GM23338 (cell line): ENCODE measurements around the gene SCRT2. TPM values are rescaled to one million over a fixed set of nuclear protein-coding genes. Genes with fewer than 3 reads are reported as not detected.

Experiments
- ATAC-seq: fragments of 200-7000 bp; cut with Tn5 transposase; 3 replicates; pipeline ENCODE4 v1.9.1; 2020
- DNase-seq: peaks from one replicate; pipeline ENCODE4 v3.0.0-alpha.2; 2015; ENCODE audit warnings: low spot score
- H2AFZ ChIP-seq: fragments of 200-600 bp; sonication (generic); 2 replicates; pipeline ENCODE4 v1.8.0; 2016; ENCODE audit warnings: antibody characterized with exemption, mild to moderate bottlenecking, moderate library complexity
- H3F3A ChIP-seq: fragments of 200-600 bp; sonication (generic); replicated peaks from 2 replicates; pipeline ENCODE4 v1.8.0; 2017; ENCODE audit warnings: antibody characterized with exemption, mixed run types, low read depth
- H3K27ac ChIP-seq: fragments of 200-600 bp; sonication (generic); 2 replicates; pipeline ENCODE4 v1.6.1; 2016; ENCODE audit warnings: low read depth
- H3K27me3 ChIP-seq: fragments of 200-600 bp; sonication (generic); 2 replicates; pipeline ENCODE4 v1.8.0; 2016; ENCODE audit warnings: mild to moderate bottlenecking, mixed run types, moderate library complexity; ENCODE audit not compliant: insufficient read depth
- H3K36me3 ChIP-seq: fragments of 200-600 bp; sonication (generic); 2 replicates; pipeline ENCODE4 v1.8.0; 2016; ENCODE audit warnings: mild to moderate bottlenecking; ENCODE audit not compliant: insufficient read depth
- H3K4me1 ChIP-seq: fragments of 200-600 bp; sonication (generic); 2 replicates; pipeline ENCODE4 v1.8.0; 2016; ENCODE audit warnings: mild to moderate bottlenecking, moderate library complexity; ENCODE audit not compliant: insufficient read depth
- H3K4me2 ChIP-seq: fragments of 200-600 bp; sonication (generic); 2 replicates; pipeline ENCODE4 v1.7.1; 2017; ENCODE audit warnings: mixed run types
- H3K4me3 ChIP-seq: fragments of 200-600 bp; sonication (generic); 2 replicates; pipeline ENCODE4 v1.6.1; 2016; ENCODE audit warnings: mixed run types
- H3K79me2 ChIP-seq: fragments of 200-600 bp; sonication (generic); replicated peaks from 2 replicates; pipeline ENCODE4 v1.8.0; 2017; ENCODE audit warnings: mild to moderate bottlenecking; ENCODE audit not compliant: insufficient read depth
- H3K9me2 ChIP-seq: fragments of 200-600 bp; sonication (generic); 2 replicates; pipeline ENCODE4 v1.8.0; 2017; ENCODE audit not compliant: insufficient read depth
- H4K20me1 ChIP-seq: fragments of 200-600 bp; sonication (generic); replicated peaks from 2 replicates; pipeline ENCODE4 v1.8.0; 2017; ENCODE audit warnings: mild to moderate bottlenecking; ENCODE audit not compliant: insufficient read depth
- H3K27ac Mint-ChIP-seq: 2 replicates; pipeline ENCODE4 v1.8.0; 2020; ENCODE audit warnings: inconsistent platforms, mild to moderate bottlenecking, moderate library complexity, mixed read lengths
- H3K27me3 Mint-ChIP-seq: 3 replicates; pipeline ENCODE4 v1.8.0; 2022; ENCODE audit warnings: low read depth, mild to moderate bottlenecking, moderate library complexity, mixed read lengths, inconsistent platforms; ENCODE audit not compliant: insufficient read depth, poor library complexity
- H3K36me3 Mint-ChIP-seq: 3 replicates; pipeline ENCODE4 v1.8.0; 2021; ENCODE audit warnings: low read depth, mild to moderate bottlenecking, inconsistent platforms, moderate library complexity, mixed read lengths
- H3K4me1 Mint-ChIP-seq: 3 replicates; pipeline ENCODE4 v1.8.0; 2020; ENCODE audit warnings: mild to moderate bottlenecking, inconsistent platforms, mixed read lengths
- H3K4me3 Mint-ChIP-seq: 3 replicates; pipeline ENCODE4 v1.8.0; 2021; ENCODE audit warnings: moderate library complexity, mild to moderate bottlenecking, inconsistent platforms, mixed read lengths
- H3K9me3 Mint-ChIP-seq: 3 replicates; pipeline ENCODE4 v1.8.0; 2020; ENCODE audit warnings: moderate library complexity, mild to moderate bottlenecking, inconsistent platforms, mixed read lengths
- CREB1 ChIP-seq: fragments of 250-450 bp; sonication (Bioruptor Pico); IDR thresholded peaks from 2 replicates; pipeline ENCODE4 v1.5.0; 2020; ENCODE audit warnings: low read depth, mild to moderate bottlenecking, moderate library complexity
- EZH2 ChIP-seq: fragments of 200-600 bp; sonication (generic); IDR thresholded peaks from one replicate; pipeline ENCODE4 v1.8.0; 2017; ENCODE audit warnings: antibody characterized with exemption, mild to moderate bottlenecking, low read depth; ENCODE audit not compliant: unreplicated experiment
- EZH2phosphoT487 ChIP-seq: fragments of 200-600 bp; sonication (generic); IDR thresholded peaks from one replicate; pipeline ENCODE4 v1.8.1; 2018; ENCODE audit warnings: antibody characterized with exemption; ENCODE audit not compliant: unreplicated experiment
- JUNB ChIP-seq: IDR thresholded peaks from one replicate; pipeline ENCODE4 v1.6.1; 2016; ENCODE audit warnings: antibody characterized with exemption; ENCODE audit not compliant: unreplicated experiment
- NANOG ChIP-seq: IDR thresholded peaks from 2 replicates; pipeline ENCODE4 v1.6.1; 2016; ENCODE audit warnings: antibody characterized with exemption, borderline replicate concordance
- POLR2AphosphoS5 ChIP-seq: IDR thresholded peaks from 2 replicates; pipeline ENCODE4 v1.6.1; 2016; ENCODE audit warnings: antibody characterized with exemption, low read depth
- STAT1 ChIP-seq: IDR thresholded peaks from one replicate; pipeline ENCODE4 v1.6.1; 2016; ENCODE audit warnings: antibody characterized with exemption; ENCODE audit not compliant: unreplicated experiment
- ZNF114 ChIP-seq: fragments of 250-450 bp; sonication (Bioruptor Pico); IDR thresholded peaks from 2 replicates; pipeline ENCODE4 v1.5.0; 2020; ENCODE audit warnings: mild to moderate bottlenecking, moderate library complexity
- ZNF331 ChIP-seq: fragments of 250-450 bp; sonication (Bioruptor Pico); IDR thresholded peaks from 2 replicates; pipeline ENCODE4 v1.5.0; 2020; ENCODE audit warnings: low read depth, mild to moderate bottlenecking, moderate library complexity
- polyA plus RNA-seq: library from polyadenylated mRNA; unstranded; fragments of >200 nt; fragmentation: Nextera tagmentation; extraction: Ambion mirVana; gene quantifications from 2 replicates; pipeline ENCODE4 v1.2.1, GENCODE V29; 2016
- total RNA-seq: library from RNA; depleted of rRNA; stranded (reverse); fragments of >200 nt; shearing (Covaris generic); gene quantifications from 2 replicates; pipeline ENCODE4 v1.2.3, GENCODE V29; 2014
- TF ChIP-seq, protein P1 (sequence below): IDR thresholded peaks from one replicate; pipeline ENCODE4 v1.6.1; 2018; ENCODE audit warnings: antibody characterized with exemption; ENCODE audit not compliant: unreplicated experiment
- TF ChIP-seq, protein P2 (sequence below): fragments of 250-450 bp; sonication (Bioruptor Pico); IDR thresholded peaks from 2 replicates; pipeline ENCODE4 v1.5.0; 2020; ENCODE audit warnings: mild to moderate bottlenecking, moderate library complexity
- TF ChIP-seq, protein P3 (sequence below), 2 experiments: fragments of 200-600 bp in 1 of 2; sonication (generic) in 1 of 2; conservative IDR thresholded peaks; 2 replicates each; pipeline versions ENCODE4 v1.5.1 to v1.6.1; 2016 to 2017; ENCODE audit warnings: antibody characterized with exemption in 2 of 2, low read depth in 2 of 2, mild to moderate bottlenecking in 2 of 2, moderate library complexity in 1 of 2
- TF ChIP-seq, protein P4 (sequence below): IDR thresholded peaks from 2 replicates; pipeline ENCODE4 v1.6.1; 2016; ENCODE audit warnings: antibody characterized with exemption

The SCRT2 gene
- total and polyA plus RNA-seq, 2 experiments from 2014 or later, result 0.31 TPM; not detected in 1

DNA sequence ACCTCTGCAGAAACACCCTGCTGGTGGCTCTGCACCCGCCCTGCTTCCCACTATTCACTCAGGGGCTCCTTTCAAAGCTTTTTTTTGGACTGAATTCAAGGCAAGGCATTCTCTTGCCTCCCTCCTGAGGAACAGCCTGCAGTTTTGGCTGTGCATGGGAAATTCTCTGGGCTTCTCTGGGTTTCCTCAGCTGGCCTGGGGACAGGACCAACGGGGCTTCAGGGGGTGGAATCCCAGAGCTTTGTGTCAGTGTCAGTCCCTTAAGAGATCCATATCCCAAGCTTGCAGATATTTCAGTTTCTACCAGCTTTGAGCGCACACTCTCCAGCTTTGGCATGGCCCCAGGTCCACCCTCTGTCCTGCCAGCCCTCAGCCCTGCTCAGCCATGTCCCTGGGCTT lies 2.0 kb downstream of the SCRT2 start:
- Histone ChIP-seq H3K27ac (no peak overlapping the region), H2AFZ (no peak overlapping the region), H3K4me2 (no peak overlapping the region), H3F3A (0 out of 2 replicates have a peak, but pooled peaks cover 4% of the 10 kb centered on the region), H3K27me3 (peaks cover 47% of the 10 kb centered on the region), H3K4me3 (no peak overlapping the region), H3K4me1 (peaks cover 23% of the 10 kb centered on the region), H3K79me2 (no peaks in the 10 kb centered on the region), H3K36me3 (no peaks in the 10 kb centered on the region; the same call in 1 of the 2 replicates), H4K20me1 (no peaks in the 10 kb centered on the region), H3K9me2 (no peaks in the 10 kb centered on the region)
- no peak for DNase-seq
- peaks cover 46% of the 10 kb centered on the region for H3K27me3 Mint-ChIP-seq
- H3K4me3 Mint-ChIP-seq, result no peak overlapping the region
- H3K4me1 Mint-ChIP-seq, result peaks cover 54% of the 10 kb centered on the region
- no peak for ATAC-seq
- H3K9me3 Mint-ChIP-seq, result no peaks in the 10 kb centered on the region
- TF ChIP-seq JUNB, result no peak
- no peak for TF ChIP-seq POLR2AphosphoS5
- TF ChIP-seq, protein P1, sequence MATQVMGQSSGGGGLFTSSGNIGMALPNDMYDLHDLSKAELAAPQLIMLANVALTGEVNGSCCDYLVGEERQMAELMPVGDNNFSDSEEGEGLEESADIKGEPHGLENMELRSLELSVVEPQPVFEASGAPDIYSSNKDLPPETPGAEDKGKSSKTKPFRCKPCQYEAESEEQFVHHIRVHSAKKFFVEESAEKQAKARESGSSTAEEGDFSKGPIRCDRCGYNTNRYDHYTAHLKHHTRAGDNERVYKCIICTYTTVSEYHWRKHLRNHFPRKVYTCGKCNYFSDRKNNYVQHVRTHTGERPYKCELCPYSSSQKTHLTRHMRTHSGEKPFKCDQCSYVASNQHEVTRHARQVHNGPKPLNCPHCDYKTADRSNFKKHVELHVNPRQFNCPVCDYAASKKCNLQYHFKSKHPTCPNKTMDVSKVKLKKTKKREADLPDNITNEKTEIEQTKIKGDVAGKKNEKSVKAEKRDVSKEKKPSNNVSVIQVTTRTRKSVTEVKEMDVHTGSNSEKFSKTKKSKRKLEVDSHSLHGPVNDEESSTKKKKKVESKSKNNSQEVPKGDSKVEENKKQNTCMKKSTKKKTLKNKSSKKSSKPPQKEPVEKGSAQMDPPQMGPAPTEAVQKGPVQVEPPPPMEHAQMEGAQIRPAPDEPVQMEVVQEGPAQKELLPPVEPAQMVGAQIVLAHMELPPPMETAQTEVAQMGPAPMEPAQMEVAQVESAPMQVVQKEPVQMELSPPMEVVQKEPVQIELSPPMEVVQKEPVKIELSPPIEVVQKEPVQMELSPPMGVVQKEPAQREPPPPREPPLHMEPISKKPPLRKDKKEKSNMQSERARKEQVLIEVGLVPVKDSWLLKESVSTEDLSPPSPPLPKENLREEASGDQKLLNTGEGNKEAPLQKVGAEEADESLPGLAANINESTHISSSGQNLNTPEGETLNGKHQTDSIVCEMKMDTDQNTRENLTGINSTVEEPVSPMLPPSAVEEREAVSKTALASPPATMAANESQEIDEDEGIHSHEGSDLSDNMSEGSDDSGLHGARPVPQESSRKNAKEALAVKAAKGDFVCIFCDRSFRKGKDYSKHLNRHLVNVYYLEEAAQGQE, result no peak
- no peak for TF ChIP-seq EZH2phosphoT487
- TF ChIP-seq ZNF331 (CRISPR knock-in tag), result no peak
- no peak for TF ChIP-seq ZNF114
- TF ChIP-seq, protein P2, sequence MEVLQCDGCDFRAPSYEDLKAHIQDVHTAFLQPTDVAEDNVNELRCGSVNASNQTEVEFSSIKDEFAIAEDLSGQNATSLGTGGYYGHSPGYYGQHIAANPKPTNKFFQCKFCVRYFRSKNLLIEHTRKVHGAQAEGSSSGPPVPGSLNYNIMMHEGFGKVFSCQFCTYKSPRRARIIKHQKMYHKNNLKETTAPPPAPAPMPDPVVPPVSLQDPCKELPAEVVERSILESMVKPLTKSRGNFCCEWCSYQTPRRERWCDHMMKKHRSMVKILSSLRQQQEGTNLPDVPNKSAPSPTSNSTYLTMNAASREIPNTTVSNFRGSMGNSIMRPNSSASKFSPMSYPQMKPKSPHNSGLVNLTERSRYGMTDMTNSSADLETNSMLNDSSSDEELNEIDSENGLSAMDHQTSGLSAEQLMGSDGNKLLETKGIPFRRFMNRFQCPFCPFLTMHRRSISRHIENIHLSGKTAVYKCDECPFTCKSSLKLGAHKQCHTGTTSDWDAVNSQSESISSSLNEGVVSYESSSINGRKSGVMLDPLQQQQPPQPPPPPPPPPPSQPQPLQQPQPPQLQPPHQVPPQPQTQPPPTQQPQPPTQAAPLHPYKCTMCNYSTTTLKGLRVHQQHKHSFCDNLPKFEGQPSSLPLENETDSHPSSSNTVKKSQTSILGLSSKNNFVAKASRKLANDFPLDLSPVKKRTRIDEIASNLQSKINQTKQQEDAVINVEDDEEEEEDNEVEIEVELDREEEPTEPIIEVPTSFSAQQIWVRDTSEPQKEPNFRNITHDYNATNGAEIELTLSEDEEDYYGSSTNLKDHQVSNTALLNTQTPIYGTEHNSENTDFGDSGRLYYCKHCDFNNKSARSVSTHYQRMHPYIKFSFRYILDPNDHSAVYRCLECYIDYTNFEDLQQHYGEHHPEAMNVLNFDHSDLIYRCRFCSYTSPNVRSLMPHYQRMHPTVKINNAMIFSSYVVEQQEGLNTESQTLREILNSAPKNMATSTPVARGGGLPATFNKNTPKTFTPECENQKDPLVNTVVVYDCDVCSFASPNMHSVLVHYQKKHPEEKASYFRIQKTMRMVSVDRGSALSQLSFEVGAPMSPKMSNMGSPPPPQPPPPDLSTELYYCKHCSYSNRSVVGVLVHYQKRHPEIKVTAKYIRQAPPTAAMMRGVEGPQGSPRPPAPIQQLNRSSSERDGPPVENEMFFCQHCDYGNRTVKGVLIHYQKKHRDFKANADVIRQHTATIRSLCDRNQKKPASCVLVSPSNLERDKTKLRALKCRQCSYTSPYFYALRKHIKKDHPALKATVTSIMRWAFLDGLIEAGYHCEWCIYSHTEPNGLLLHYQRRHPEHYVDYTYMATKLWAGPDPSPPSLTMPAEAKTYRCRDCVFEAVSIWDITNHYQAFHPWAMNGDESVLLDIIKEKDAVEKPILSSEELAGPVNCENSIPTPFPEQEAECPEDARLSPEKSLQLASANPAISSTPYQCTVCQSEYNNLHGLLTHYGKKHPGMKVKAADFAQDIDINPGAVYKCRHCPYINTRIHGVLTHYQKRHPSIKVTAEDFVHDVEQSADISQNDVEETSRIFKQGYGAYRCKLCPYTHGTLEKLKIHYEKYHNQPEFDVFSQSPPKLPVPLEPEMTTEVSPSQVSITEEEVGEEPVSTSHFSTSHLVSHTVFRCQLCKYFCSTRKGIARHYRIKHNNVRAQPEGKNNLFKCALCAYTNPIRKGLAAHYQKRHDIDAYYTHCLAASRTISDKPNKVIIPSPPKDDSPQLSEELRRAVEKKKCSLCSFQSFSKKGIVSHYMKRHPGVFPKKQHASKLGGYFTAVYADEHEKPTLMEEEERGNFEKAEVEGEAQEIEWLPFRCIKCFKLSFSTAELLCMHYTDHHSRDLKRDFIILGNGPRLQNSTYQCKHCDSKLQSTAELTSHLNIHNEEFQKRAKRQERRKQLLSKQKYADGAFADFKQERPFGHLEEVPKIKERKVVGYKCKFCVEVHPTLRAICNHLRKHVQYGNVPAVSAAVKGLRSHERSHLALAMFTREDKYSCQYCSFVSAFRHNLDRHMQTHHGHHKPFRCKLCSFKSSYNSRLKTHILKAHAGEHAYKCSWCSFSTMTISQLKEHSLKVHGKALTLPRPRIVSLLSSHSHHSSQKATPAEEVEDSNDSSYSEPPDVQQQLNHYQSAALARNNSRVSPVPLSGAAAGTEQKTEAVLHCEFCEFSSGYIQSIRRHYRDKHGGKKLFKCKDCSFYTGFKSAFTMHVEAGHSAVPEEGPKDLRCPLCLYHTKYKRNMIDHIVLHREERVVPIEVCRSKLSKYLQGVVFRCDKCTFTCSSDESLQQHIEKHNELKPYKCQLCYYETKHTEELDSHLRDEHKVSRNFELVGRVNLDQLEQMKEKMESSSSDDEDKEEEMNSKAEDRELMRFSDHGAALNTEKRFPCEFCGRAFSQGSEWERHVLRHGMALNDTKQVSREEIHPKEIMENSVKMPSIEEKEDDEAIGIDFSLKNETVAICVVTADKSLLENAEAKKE, result no peak
- no peak for TF ChIP-seq CREB1 (CRISPR knock-in tag)
- TF ChIP-seq EZH2, result no peak
- TF ChIP-seq, protein P3, sequence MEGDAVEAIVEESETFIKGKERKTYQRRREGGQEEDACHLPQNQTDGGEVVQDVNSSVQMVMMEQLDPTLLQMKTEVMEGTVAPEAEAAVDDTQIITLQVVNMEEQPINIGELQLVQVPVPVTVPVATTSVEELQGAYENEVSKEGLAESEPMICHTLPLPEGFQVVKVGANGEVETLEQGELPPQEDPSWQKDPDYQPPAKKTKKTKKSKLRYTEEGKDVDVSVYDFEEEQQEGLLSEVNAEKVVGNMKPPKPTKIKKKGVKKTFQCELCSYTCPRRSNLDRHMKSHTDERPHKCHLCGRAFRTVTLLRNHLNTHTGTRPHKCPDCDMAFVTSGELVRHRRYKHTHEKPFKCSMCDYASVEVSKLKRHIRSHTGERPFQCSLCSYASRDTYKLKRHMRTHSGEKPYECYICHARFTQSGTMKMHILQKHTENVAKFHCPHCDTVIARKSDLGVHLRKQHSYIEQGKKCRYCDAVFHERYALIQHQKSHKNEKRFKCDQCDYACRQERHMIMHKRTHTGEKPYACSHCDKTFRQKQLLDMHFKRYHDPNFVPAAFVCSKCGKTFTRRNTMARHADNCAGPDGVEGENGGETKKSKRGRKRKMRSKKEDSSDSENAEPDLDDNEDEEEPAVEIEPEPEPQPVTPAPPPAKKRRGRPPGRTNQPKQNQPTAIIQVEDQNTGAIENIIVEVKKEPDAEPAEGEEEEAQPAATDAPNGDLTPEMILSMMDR (conservative IDR thresholded peaks at IDR 0.05; ENCODE audit: low read depth in 2 of 2), result no peak
- no peak for TF ChIP-seq STAT1
- TF ChIP-seq NANOG, result no peak
- TF ChIP-seq, protein P4, sequence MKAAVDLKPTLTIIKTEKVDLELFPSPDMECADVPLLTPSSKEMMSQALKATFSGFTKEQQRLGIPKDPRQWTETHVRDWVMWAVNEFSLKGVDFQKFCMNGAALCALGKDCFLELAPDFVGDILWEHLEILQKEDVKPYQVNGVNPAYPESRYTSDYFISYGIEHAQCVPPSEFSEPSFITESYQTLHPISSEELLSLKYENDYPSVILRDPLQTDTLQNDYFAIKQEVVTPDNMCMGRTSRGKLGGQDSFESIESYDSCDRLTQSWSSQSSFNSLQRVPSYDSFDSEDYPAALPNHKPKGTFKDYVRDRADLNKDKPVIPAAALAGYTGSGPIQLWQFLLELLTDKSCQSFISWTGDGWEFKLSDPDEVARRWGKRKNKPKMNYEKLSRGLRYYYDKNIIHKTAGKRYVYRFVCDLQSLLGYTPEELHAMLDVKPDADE, result no peak
- no peak overlapping the region for H3K27ac Mint-ChIP-seq
- no peaks in the 10 kb centered on the region for H3K36me3 Mint-ChIP-seq
